WTC11 (cell line): ENCODE measurements around the gene PIF1. TPM values are rescaled to one million over a fixed set of nuclear protein-coding genes. Genes with fewer than 3 reads are reported as not detected.

Experiments
- ATAC-seq: fragments of 200-7000 bp; cut with Tn5 transposase; 2 replicates; pipeline ENCODE4 v1.10.0; 2021; ENCODE audit warnings: mild to moderate bottlenecking, moderate library complexity
- CTCF ChIA-PET: fragments of 300-600 bp; sonication (Branson Sonifier 250); formaldehyde crosslinking; loops from one replicate; lab custom pipeline; 2021; ENCODE audit warnings: antibody characterized with exemption; lab: Charles Lee
- POLR2A ChIA-PET: fragments of 350-600 bp; sonication (Branson Sonifier 250); formaldehyde crosslinking; loops from one replicate; lab custom pipeline; 2021; ENCODE audit warnings: antibody characterized with exemption; lab: Charles Lee
- DNase-seq: peaks from one replicate; pipeline ENCODE4 v3.0.0; 2021; ENCODE audit warnings: low spot score
- H3K27ac Mint-ChIP-seq: 2 replicates; pipeline ENCODE4 v1.8.0; 2021; ENCODE audit warnings: mixed read lengths
- H3K27me3 Mint-ChIP-seq: 2 replicates; pipeline ENCODE4 v1.8.0; 2021; ENCODE audit warnings: low read depth, mild to moderate bottlenecking, moderate library complexity, mixed read lengths
- H3K36me3 Mint-ChIP-seq: 2 replicates; pipeline ENCODE4 v1.8.0; 2021; ENCODE audit warnings: mixed read lengths
- H3K4me1 Mint-ChIP-seq: 2 replicates; pipeline ENCODE4 v1.8.0; 2022; ENCODE audit warnings: mixed read lengths
- H3K4me3 Mint-ChIP-seq: 2 replicates; pipeline ENCODE4 v1.8.0; 2021; ENCODE audit warnings: mild to moderate bottlenecking, moderate library complexity, mixed read lengths
- H3K9me3 Mint-ChIP-seq: 2 replicates; pipeline ENCODE4 v1.8.0; 2021; ENCODE audit warnings: mixed read lengths
- AFF4 ChIP-seq: sonication (generic); formaldehyde crosslinking; IDR thresholded peaks from 2 replicates; pipeline ENCODE4 v1.8.1; 2023; ENCODE audit warnings: mild to moderate bottlenecking, missing genetic modification reagents, borderline replicate concordance
- ATF3 ChIP-seq: sonication (generic); formaldehyde crosslinking; conservative IDR thresholded peaks from 2 replicates; pipeline ENCODE4 v1.8.1; 2022; ENCODE audit warnings: mild to moderate bottlenecking, missing genetic modification reagents
- E2F4 ChIP-seq: sonication (generic); formaldehyde crosslinking; IDR thresholded peaks from 2 replicates; pipeline ENCODE4 v1.8.1; 2022; ENCODE audit warnings: low read depth, mild to moderate bottlenecking, moderate library complexity, missing genetic modification reagents, borderline replicate concordance
- E2F5 ChIP-seq: sonication (generic); formaldehyde crosslinking; IDR thresholded peaks from 2 replicates; pipeline ENCODE4 v1.8.1; 2022; ENCODE audit warnings: mild to moderate bottlenecking, moderate library complexity, missing genetic modification reagents
- ETV6 ChIP-seq: sonication (generic); formaldehyde crosslinking; IDR thresholded peaks from 2 replicates; pipeline ENCODE4 v1.8.1; 2022; ENCODE audit warnings: mild to moderate bottlenecking, missing genetic modification reagents
- HMGA2 ChIP-seq: fragments of 250-450 bp; sonication (Bioruptor Pico); IDR thresholded peaks from 2 replicates; pipeline ENCODE4 v1.4.0; 2021; ENCODE audit warnings: mild to moderate bottlenecking, moderate library complexity
- MAX ChIP-seq: sonication (generic); formaldehyde crosslinking; IDR thresholded peaks from 2 replicates; pipeline ENCODE4 v1.8.0; 2022; ENCODE audit warnings: mild to moderate bottlenecking, missing genetic modification reagents
- MLX ChIP-seq: sonication (generic); formaldehyde crosslinking; IDR thresholded peaks from 2 replicates; pipeline ENCODE4 v1.8.1; 2023; ENCODE audit warnings: mild to moderate bottlenecking, missing genetic modification reagents, moderate library complexity
- NR3C1 ChIP-seq: sonication (generic); formaldehyde crosslinking; conservative IDR thresholded peaks from 2 replicates; pipeline ENCODE4 v1.8.1; 2023; ENCODE audit warnings: low read depth, mild to moderate bottlenecking, missing genetic modification reagents
- OVOL2 ChIP-seq: fragments of 250-450 bp; sonication (Bioruptor Pico); IDR thresholded peaks from 2 replicates; pipeline ENCODE4 v1.9.0; 2021; ENCODE audit warnings: mild to moderate bottlenecking, borderline replicate concordance
- PREB ChIP-seq: sonication (generic); formaldehyde crosslinking; IDR thresholded peaks from 2 replicates; pipeline ENCODE4 v1.8.1; 2022; ENCODE audit warnings: mild to moderate bottlenecking, missing genetic modification reagents, moderate library complexity, borderline replicate concordance
- SMAD4 ChIP-seq: sonication (generic); formaldehyde crosslinking; IDR thresholded peaks from 2 replicates; pipeline ENCODE4 v1.8.0; 2022; ENCODE audit warnings: mild to moderate bottlenecking, missing genetic modification reagents
- SP1 ChIP-seq: sonication (generic); formaldehyde crosslinking; conservative IDR thresholded peaks from 2 replicates; pipeline ENCODE4 v1.8.1; 2022; ENCODE audit warnings: missing genetic modification reagents
- ZNF232 ChIP-seq: sonication (generic); formaldehyde crosslinking; IDR thresholded peaks from 2 replicates; pipeline ENCODE4 v1.8.0; 2022; ENCODE audit warnings: mild to moderate bottlenecking, missing genetic modification reagents
- ZNF396 ChIP-seq: fragments of 250-450 bp; sonication (Bioruptor Pico); IDR thresholded peaks from 2 replicates; pipeline ENCODE4 v1.8.0; 2021; ENCODE audit warnings: mild to moderate bottlenecking, moderate library complexity, borderline replicate concordance
- ZNF425 ChIP-seq: fragments of 250-450 bp; sonication (Bioruptor Pico); conservative IDR thresholded peaks from 2 replicates; pipeline ENCODE4 v1.9.0; 2021; ENCODE audit warnings: mild to moderate bottlenecking
- ZNF512 ChIP-seq: sonication (generic); formaldehyde crosslinking; IDR thresholded peaks from 2 replicates; pipeline ENCODE4 v1.8.1; 2022; ENCODE audit warnings: missing genetic modification reagents, borderline replicate concordance
- total RNA-seq: library from RNA; stranded (reverse); gene quantifications from 3 replicates; pipeline ENCODE4 v1.2.3, GENCODE V29; 2021

The PIF1 gene
- total RNA-seq, 1 experiment from 2014 or later = 249 TPM

GRCh38 chr15:64856429-64857145, 31.1 kb upstream of the PIF1 start (continued):
- TF ChIP-seq PREB (CRISPR knock-in tag) (no peak), AFF4 (no peak), MLX (CRISPR knock-in tag) (no peak), E2F4 (CRISPR knock-in tag) (no peak), ZNF232 (CRISPR knock-in tag) (no peak)

- ChIA-PET CTCF (interaction anchor here (1.5 to 1.8 kb wide), 2 partner anchors 45 to 50 kb away, joined by 4 to 7 read pairs; no protein-coding TSS in a partner anchor), POLR2A (interaction anchor here (0.9 kb wide), 1 partner anchor 38 kb away, joined by 4 read pairs; no protein-coding TSS in a partner anchor)
- Mint-ChIP-seq H3K4me3 (no peak overlapping the region), H3K36me3 (peaks cover 54% of the 10 kb centered on the region)
- DNase-seq = no peak
- TF ChIP-seq ETV6 (CRISPR knock-in tag) (no peak), OVOL2 (CRISPR knock-in tag) (no peak)
- TF ChIP-seq, all 79 proteins: peak for 0
- Mint-ChIP-seq H3K27ac (peak overlapping the region; percentile 62; the same call in 1 of the 2 replicates), H3K9me3 (no peaks in the 10 kb centered on the region), H3K27me3 (no peaks in the 10 kb centered on the region), H3K4me1 (peaks cover 49% of the 10 kb centered on the region)
- ATAC-seq = no peak
Observed at GRCh38 chr15:64855205-64855975, 29.9 kb upstream of the PIF1 start.

- peaks cover 52% of the 10 kb centered on the region for H3K36me3 Mint-ChIP-seq
- peak overlapping the region; percentile 41; the same call in 1 of the 2 replicates for H3K27ac Mint-ChIP-seq
- CTCF ChIA-PET = no interaction called here
- TF ChIP-seq ZNF396 (CRISPR knock-in tag) (no peak), MAX (CRISPR knock-in tag) (no peak), ZNF512 (no peak), E2F5 (no peak), HMGA2 (CRISPR knock-in tag) (no peak), SMAD4 (no peak), OVOL2 (CRISPR knock-in tag) (no peak), ZNF425 (no peak), ATF3 (CRISPR knock-in tag) (no peak), ZNF232 (CRISPR knock-in tag) (no peak), NR3C1 (CRISPR knock-in tag) (no peak), SP1 (CRISPR knock-in tag) (no peak)
Observed at GRCh38 chr15:64854526-64854925, 29.1 kb upstream of the PIF1 start.

More at GRCh38 chr15:64854526-64854925, 29.1 kb upstream of the PIF1 start:
- ATAC-seq = no peak
- no peaks in the 10 kb centered on the region for H3K27me3 Mint-ChIP-seq
- H3K9me3 Mint-ChIP-seq = no peaks in the 10 kb centered on the region
- peaks cover 52% of the 10 kb centered on the region for H3K4me1 Mint-ChIP-seq
- POLR2A ChIA-PET = no interaction called here
- no peak for DNase-seq
- no peak overlapping the region for H3K4me3 Mint-ChIP-seq
